IMR-90 (cell line): Measurements from ENCODE around the gene MAPK11. TPM values are rescaled to one million over a fixed set of nuclear protein-coding genes. Genes with fewer than 3 reads are reported as not detected.

Source experiments
- ATAC-seq: fragments of 200-7000 bp; cut with Tn5 transposase; 2 replicates; pipeline ENCODE4 v1.9.1; 2020; ENCODE audit warnings: low read depth, mild to moderate bottlenecking, moderate library complexity
- BruUV-seq: library from RNA; stranded (reverse); fragments of 400-500 nt; replicated peaks from 2 replicates; lab custom pipeline; 2021; lab: Mats Ljungman, UMichigan
- CTCF ChIA-PET: fragments of 300-600 bp; formaldehyde crosslinking; extraction: SDS; loops from one replicate; lab custom pipeline; 2021; ENCODE audit warnings: antibody characterized with exemption; lab: Yijun Ruan, JAX
- POLR2A ChIA-PET: fragments of 300-600 bp; sonication (Branson Sonifier 250); formaldehyde crosslinking; loops from one replicate; lab custom pipeline; 2022; ENCODE audit warnings: antibody characterized with exemption; ENCODE audit not compliant: unreplicated experiment; lab: Charles Lee
- DNase-seq: peaks from one replicate; pipeline ENCODE4 v3.0.0; 2013
- H2AFZ ChIP-seq: replicated peaks from 2 replicates; pipeline ENCODE3; 2013; ENCODE audit warnings: low read length, mild to moderate bottlenecking; ENCODE audit not compliant: poor library complexity
- H2AK5ac ChIP-seq: 2 replicates; pipeline ENCODE4 v1.6.1; 2013; ENCODE audit warnings: low read depth, low read length, inconsistent platforms
- H2AK9ac ChIP-seq: replicated peaks from 2 replicates; pipeline ENCODE3; 2013; ENCODE audit warnings: mild to moderate bottlenecking, low read depth, low read length, moderate library complexity; ENCODE audit not compliant: poor library complexity
- H2BK120ac ChIP-seq: 2 replicates; pipeline ENCODE4 v1.6.1; 2013; ENCODE audit warnings: low read depth, low read length, inconsistent platforms
- H2BK15ac ChIP-seq: 3 replicates; pipeline ENCODE4 v1.6.1; 2013; ENCODE audit warnings: low read depth, low read length, inconsistent platforms
- H2BK20ac ChIP-seq: 2 replicates; pipeline ENCODE4 v1.6.1; 2013; ENCODE audit warnings: low read depth, mild to moderate bottlenecking, inconsistent platforms, low read length, moderate library complexity
- H2BK5ac ChIP-seq: 2 replicates; pipeline ENCODE4 v1.6.1; 2013; ENCODE audit warnings: mild to moderate bottlenecking, low read depth, low read length, inconsistent platforms; ENCODE audit not compliant: poor library complexity, severe bottlenecking
- H3K14ac ChIP-seq: replicated peaks from 2 replicates; pipeline ENCODE4 v1.6.1; 2013; ENCODE audit warnings: low read depth, low read length, inconsistent platforms
- H3K18ac ChIP-seq: 2 replicates; pipeline ENCODE4 v1.6.1; 2013; ENCODE audit warnings: low read depth, low read length, control low read depth
- H3K23ac ChIP-seq: 2 replicates; pipeline ENCODE4 v1.6.1; 2013; ENCODE audit warnings: low read depth, low read length, inconsistent platforms
- H3K27ac ChIP-seq: 2 replicates; pipeline ENCODE4 v1.5.1; 2013; ENCODE audit warnings: mild to moderate bottlenecking, control low read depth, low read length; ENCODE audit not compliant: insufficient read depth
- H3K27me3 ChIP-seq: 2 replicates; pipeline ENCODE4 v1.6.1; 2013; ENCODE audit warnings: low read length; ENCODE audit not compliant: control insufficient read depth, insufficient read depth
- H3K36me3 ChIP-seq: 2 replicates; pipeline ENCODE4 v1.6.1; 2013; ENCODE audit warnings: low read length, mixed read lengths; ENCODE audit not compliant: control insufficient read depth, insufficient read depth
- H3K4ac ChIP-seq: 2 replicates; pipeline ENCODE4 v1.6.1; 2013; ENCODE audit warnings: low read depth, low read length, inconsistent platforms
- H3K4me1 ChIP-seq: 2 replicates; pipeline ENCODE4 v1.6.1; 2013; ENCODE audit warnings: low read length, mixed read lengths; ENCODE audit not compliant: control insufficient read depth, insufficient read depth
- H3K4me2 ChIP-seq: 2 replicates; pipeline ENCODE4 v1.6.1; 2013; ENCODE audit warnings: low read depth, mild to moderate bottlenecking, control low read depth, low read length, moderate library complexity
- H3K4me3 ChIP-seq: 2 replicates; pipeline ENCODE4 v1.5.1; 2013; ENCODE audit warnings: low read depth, mild to moderate bottlenecking, control low read depth, low read length, moderate library complexity; ENCODE audit not compliant: insufficient read depth
- H3K56ac ChIP-seq: 2 replicates; pipeline ENCODE4 v1.6.1; 2013; ENCODE audit warnings: low read length, inconsistent platforms; ENCODE audit not compliant: insufficient read depth; ENCODE audit errors: extremely low read depth
- H3K79me1 ChIP-seq, 2 experiments: 2 replicates each; pipeline ENCODE4 v1.6.1; 2013; ENCODE audit warnings: low read length in 2 of 2, inconsistent platforms in 1 of 2, low read depth in 1 of 2
- H3K9ac ChIP-seq: 2 replicates; pipeline ENCODE4 v1.6.1; 2013; ENCODE audit warnings: low read depth, low read length, control low read depth
- H3K9me1 ChIP-seq: 2 replicates; pipeline ENCODE4 v1.6.1; 2013; ENCODE audit warnings: low read length, inconsistent platforms; ENCODE audit not compliant: insufficient read depth
- H3K9me3 ChIP-seq: 2 replicates; pipeline ENCODE4 v1.6.1; 2013; ENCODE audit warnings: low read length; ENCODE audit not compliant: control insufficient read depth, insufficient read depth
- H4K20me1 ChIP-seq: 2 replicates; pipeline ENCODE4 v1.6.1; 2013; ENCODE audit warnings: low read length, inconsistent platforms; ENCODE audit not compliant: insufficient read depth
- H4K5ac ChIP-seq: 2 replicates; pipeline ENCODE4 v1.6.1; 2013; ENCODE audit warnings: mild to moderate bottlenecking, low read depth, low read length, control low read depth
- H4K8ac ChIP-seq, 2 experiments: 2 replicates each; pipeline ENCODE4 v1.6.1; 2013; ENCODE audit warnings: low read depth in 2 of 2, low read length in 2 of 2, control low read depth in 1 of 2, inconsistent platforms in 1 of 2
- H4K91ac ChIP-seq: 2 replicates; pipeline ENCODE4 v1.6.1; 2013; ENCODE audit warnings: low read depth, low read length, inconsistent platforms; ENCODE audit not compliant: insufficient read depth
- BHLHE40 ChIP-seq: fragments of 150-350 bp; IDR thresholded peaks from 2 replicates; pipeline ENCODE4 v1.6.1; 2016; ENCODE audit warnings: mild to moderate bottlenecking, low read depth, low read length
- CEBPB ChIP-seq: IDR thresholded peaks from 2 replicates; pipeline ENCODE4 v1.6.1; 2012; ENCODE audit warnings: low read depth, low read length, improper control_type of control experiment
- CHD1 ChIP-seq: IDR thresholded peaks from 2 replicates; pipeline ENCODE4 v1.6.1; 2012; ENCODE audit warnings: low read depth, low read length, improper control_type of control experiment
- ELK1 ChIP-seq: fragments of 150-350 bp; IDR thresholded peaks from 2 replicates; pipeline ENCODE4 v1.6.1; 2016; ENCODE audit warnings: low read depth, mild to moderate bottlenecking, low read length, moderate library complexity, borderline replicate concordance
- FOS ChIP-seq: fragments of 150-350 bp; IDR thresholded peaks from 2 replicates; pipeline ENCODE4 v1.6.1; 2016; ENCODE audit warnings: low read depth, low read length
- MAFK ChIP-seq: IDR thresholded peaks from 2 replicates; pipeline ENCODE4 v1.6.1; 2012; ENCODE audit warnings: low read depth, low read length, improper control_type of control experiment
- MAZ ChIP-seq: IDR thresholded peaks from 2 replicates; pipeline ENCODE4 v1.6.1; 2012; ENCODE audit warnings: low read depth, mild to moderate bottlenecking, low read length, improper control_type of control experiment, moderate library complexity, borderline replicate concordance
- MXI1 ChIP-seq: IDR thresholded peaks from 2 replicates; pipeline ENCODE4 v1.6.1; 2012; ENCODE audit warnings: low read depth, mild to moderate bottlenecking, low read length, moderate library complexity, borderline replicate concordance
- NFE2L2 ChIP-seq: fragments of 150-350 bp; IDR thresholded peaks from 2 replicates; pipeline ENCODE4 v1.6.1; 2016; ENCODE audit warnings: low read depth, mild to moderate bottlenecking, low read length
- POLR2A ChIP-seq: IDR thresholded peaks from 2 replicates; pipeline ENCODE4 v1.6.1; 2012; ENCODE audit warnings: mild to moderate bottlenecking, low read depth, low read length
- RAD21 ChIP-seq: IDR thresholded peaks from 2 replicates; pipeline ENCODE4 v1.6.1; 2012; ENCODE audit warnings: low read length, improper control_type of control experiment
- RCOR1 ChIP-seq: IDR thresholded peaks from 2 replicates; pipeline ENCODE4 v1.6.1; 2012; ENCODE audit warnings: mild to moderate bottlenecking, low read length, improper control_type of control experiment; ENCODE audit not compliant: insufficient replicate concordance
- RFX5 ChIP-seq: IDR thresholded peaks from 2 replicates; pipeline ENCODE4 v1.8.0; 2012; ENCODE audit warnings: low read depth, mild to moderate bottlenecking, low read length, moderate library complexity
- SMC3 ChIP-seq: fragments of 150-350 bp; IDR thresholded peaks from 2 replicates; pipeline ENCODE4 v1.6.1; 2016; ENCODE audit warnings: low read depth, mild to moderate bottlenecking, antibody characterized with exemption, low read length, moderate library complexity
- USF2 ChIP-seq: fragments of 150-350 bp; IDR thresholded peaks from 2 replicates; pipeline ENCODE4 v1.6.1; 2017; ENCODE audit warnings: mild to moderate bottlenecking, antibody characterized with exemption, low read length, low read depth
- WGBS, 2 experiments: methylation state at CpG; one replicate each; pipeline versions ENCODE4 v1.1.5 to v1.1.7; 2013; ENCODE audit warnings: missing lambda C conversion rate in 2 of 2; ENCODE audit not compliant: insufficient read length in 1 of 2; ENCODE audit errors: extremely low coverage in 2 of 2; 5-methylcytosine and 5-hydroxymethylcytosine counted together
- dilution Hi-C: fragments of 300-500 bp; cut with HindIII; formaldehyde crosslinking; loops from one replicate; pipeline ENCODE4 v1.14.3; 2018; ENCODE audit warnings: low sequenced_read_pairs; ENCODE audit not compliant: unreplicated experiment
- in situ Hi-C: fragments of 300-500 bp; cut with MboI; formaldehyde crosslinking; loops from 3 replicates; pipeline ENCODE4 v1.14.3; 2019; ENCODE audit warnings: low sequenced_read_pairs, inconsistent platforms, mixed read lengths
- intact Hi-C: fragments of 100-400 bp; cut with micrococcal nuclease; formaldehyde crosslinking; loops from 2 replicates; pipeline ENCODE4 v1.10.0; 2022
- polyA plus RNA-seq, 3 experiments: library from polyadenylated mRNA; depleted of rRNA; stranded (reverse); fragments of >200 nt; gene quantifications; 2 replicates each; pipeline ENCODE4 v1.2.3, GENCODE V29; 2012; ENCODE audit warnings: low replicate concordance in 1 of 3
- total RNA-seq: library from RNA; depleted of rRNA; stranded (reverse); fragments of >200 nt; gene quantifications from 2 replicates; pipeline ENCODE4 v1.2.3, GENCODE V29; 2012

The MAPK11 gene
- total and polyA plus RNA-seq, 2 of the 4 experiments (the other 2 are of a cell fraction): 8.1 to 14.4 TPM

GRCh38 chr22:50315289-50316113, 45.3 kb upstream of the MAPK11 start:
- Histone ChIP-seq H2AK9ac (no peak overlapping the region), H3K4me3 (no peak overlapping the region), H4K91ac (no peak overlapping the region), H3K4ac (no peak overlapping the region), H3K23ac (no peak overlapping the region), H2AK5ac (no peak overlapping the region), H3K4me2 (no peak overlapping the region), H2AFZ (no peak overlapping the region), H3K14ac (no peak overlapping the region), H3K36me3 (no peaks in the 10 kb centered on the region), H2BK20ac (no peak overlapping the region), H2BK15ac (no peak overlapping the region), H3K79me1 (no peaks in the 10 kb centered on the region), H3K56ac (no peak overlapping the region), H3K4me1 (no peaks in the 10 kb centered on the region), H3K18ac (no peak overlapping the region), H3K9me3 (no peaks in the 10 kb centered on the region), H3K9me1 (no peaks in the 10 kb centered on the region), H4K20me1 (no peaks in the 10 kb centered on the region), H3K27ac (no peak overlapping the region), H4K5ac (no peak overlapping the region), H4K8ac (no peak overlapping the region), H3K9ac (no peak overlapping the region), H2BK120ac (no peak overlapping the region), H3K27me3 (peaks cover 3% of the 10 kb centered on the region; the same call in 1 of the 2 replicates), H2BK5ac (no peak overlapping the region)
- in situ Hi-C loops (no loop called here), dilution Hi-C loops (no loop called here), intact Hi-C loops (no loop called here)
- no peak for ATAC-seq
- no TSS peak for BruUV-seq
- no peak for DNase-seq
- 83% methylated on average over 8 of the region's 18 CpGs; no CpG with 5 or more reads in 1 of the 2 experiments for WGBS, 2 experiments
- CTCF ChIA-PET: no interaction called here
- POLR2A ChIA-PET: no interaction called here
- TF ChIP-seq MAFK (no peak), RFX5 (no peak), RAD21 (no peak), POLR2A (no peak), MAZ (no peak), CHD1 (no peak), MXI1 (no peak), NFE2L2 (no peak), FOS (no peak), SMC3 (no peak), ELK1 (no peak), CEBPB (no peak), BHLHE40 (no peak), USF2 (no peak), RCOR1 (no peak)
